GM12878 (cell line): Measurements from ENCODE around the gene SLC38A2.

Source experiments
- CTCF ChIP-seq, 3 experiments: IDR thresholded peaks in 2 of 3; conservative IDR thresholded peaks in 1 of 3; 2 replicates each; pipeline ENCODE4 v1.5.1; 2011; ENCODE audit warnings: low read depth in 3 of 3, low read length in 3 of 3, mild to moderate bottlenecking in 3 of 3, control low read depth in 2 of 3, moderate library complexity in 2 of 3, inconsistent platforms in 1 of 3, mixed read lengths in 1 of 3; ENCODE audit not compliant: control insufficient read depth in 2 of 3, insufficient read depth in 1 of 3; ENCODE audit errors: extremely low read depth in 1 of 3
- KDM1A ChIP-seq: fragments of 200-600 bp; sonication (generic); IDR thresholded peaks from 2 replicates; pipeline ENCODE4 v1.6.1; 2016; ENCODE audit warnings: borderline replicate concordance
- NFYB ChIP-seq: IDR thresholded peaks from 2 replicates; pipeline ENCODE4 v1.6.1; 2011; ENCODE audit warnings: low read depth, mild to moderate bottlenecking, low read length, improper control_type of control experiment, moderate library complexity; ENCODE audit not compliant: insufficient read depth
- POLR2A ChIP-seq: IDR thresholded peaks from 2 replicates; pipeline ENCODE4 v1.6.1; 2011; ENCODE audit warnings: low read depth, mild to moderate bottlenecking, low read length
- RAD21 ChIP-seq: IDR thresholded peaks from 2 replicates; pipeline ENCODE4 v1.6.1; 2011; ENCODE audit warnings: mild to moderate bottlenecking, low read depth, low read length, moderate library complexity; ENCODE audit not compliant: insufficient read depth
- RFX5 ChIP-seq: IDR thresholded peaks from 2 replicates; pipeline ENCODE4 v1.6.1; 2011; ENCODE audit warnings: low read depth, low read length, improper control_type of control experiment
- SP1 ChIP-seq: IDR thresholded peaks from one replicate; pipeline ENCODE4 v1.6.1; 2011; ENCODE audit warnings: low read depth, low read length
- SREBF2 ChIP-seq: IDR thresholded peaks from 2 replicates; pipeline ENCODE4 v1.6.1; 2012; ENCODE audit warnings: mild to moderate bottlenecking, low read length

DNA sequence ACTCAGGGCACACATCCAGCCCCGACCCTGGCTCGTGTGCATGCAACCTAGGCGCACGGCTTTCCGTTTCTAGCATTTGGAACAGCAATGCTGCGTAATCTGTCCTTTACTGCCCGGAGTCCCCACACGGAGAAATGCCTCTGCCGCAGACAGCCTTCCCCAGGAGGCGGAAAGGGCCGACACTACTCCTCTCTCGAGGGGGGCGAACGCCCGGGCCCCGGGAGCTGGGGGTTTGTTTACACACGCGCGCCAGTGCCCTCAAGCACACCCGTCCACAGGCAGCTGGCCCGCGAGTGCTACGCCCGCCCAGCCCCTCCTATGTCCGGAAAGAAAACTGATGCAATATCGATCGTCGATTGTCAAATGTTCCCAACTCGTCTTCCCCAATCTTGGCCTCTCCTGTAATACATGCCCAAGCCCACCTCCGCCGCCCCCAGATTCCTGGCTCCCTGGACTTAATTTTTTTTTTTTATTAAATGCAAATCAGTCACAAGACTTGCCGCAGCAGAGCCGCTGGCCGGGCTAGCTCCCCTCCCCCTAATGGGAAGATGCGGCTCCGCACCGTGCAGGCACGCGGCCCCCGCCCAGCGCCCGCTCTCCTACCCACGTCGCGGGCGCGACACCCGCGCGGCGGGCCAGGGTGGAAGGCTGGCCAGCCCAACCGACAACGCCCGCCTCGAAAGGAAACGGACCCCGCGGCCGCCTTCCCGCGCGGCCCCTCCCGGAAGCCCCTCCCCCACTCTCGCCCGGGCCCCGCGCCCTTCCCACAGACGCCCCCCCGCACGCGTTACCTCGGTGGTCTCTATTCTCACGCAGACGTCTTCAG, 642 bp downstream of the SLC38A2 start:
- TF ChIP-seq CTCF (IDR thresholded peaks at IDR 0.05 in 2 of 3, conservative IDR thresholded peaks at IDR 0.05 in 1 of 3; ENCODE audit: control insufficient read depth in 2 of 3, extremely low read depth in 1 of 3, insufficient read depth in 1 of 3, low read depth in 3 of 3, low read length in 3 of 3) (no peak), NFYB (no peak), RAD21 (no peak), KDM1A (no peak), SREBF2 (no peak), POLR2A (peak; percentile 77), SP1 (no peak), RFX5 (no peak)
